GM19468 (cell line): Measurements from ENCODE around the gene CUBN.

Experiments
- ATAC-seq: cut with Tn5 transposase; IDR thresholded peaks from one replicate; pipeline ENCODE4 v1.9.1; 2021; ENCODE audit warnings: mild to moderate bottlenecking, moderate library complexity, moderate number of reproducible peaks; ENCODE audit not compliant: unreplicated experiment; ENCODE audit errors: extremely low read depth

The CUBN gene

GRCh38 chr10:17129741-17130140, at the start of gene CUBN:
Gene CUBN, minus strand, starts transcription at chr10:17129811. Its CDS starts 46 bp downstream, at chr10:17129765.
- no peak for ATAC-seq

DNA sequence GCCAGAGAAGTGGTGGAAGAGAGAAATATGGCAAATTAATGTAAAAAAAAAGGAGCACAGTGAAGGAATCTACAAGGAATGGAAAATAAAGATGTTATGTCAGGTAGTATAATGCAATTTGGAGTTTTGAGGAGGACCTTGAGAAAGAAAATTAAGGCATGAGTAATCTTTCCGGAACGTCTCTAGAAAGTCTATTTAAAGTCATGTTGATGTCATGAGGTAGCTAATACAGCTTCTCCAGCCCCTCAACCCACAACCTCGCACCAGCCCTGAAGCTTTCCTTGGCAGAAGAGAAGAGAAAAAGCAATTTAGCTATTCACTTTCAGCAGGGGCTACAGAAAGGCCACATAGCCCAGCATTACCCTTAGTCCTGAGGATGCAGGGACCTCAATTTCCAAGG, 49.4 kb upstream of the CUBN start:
- no peak for ATAC-seq

DNA sequence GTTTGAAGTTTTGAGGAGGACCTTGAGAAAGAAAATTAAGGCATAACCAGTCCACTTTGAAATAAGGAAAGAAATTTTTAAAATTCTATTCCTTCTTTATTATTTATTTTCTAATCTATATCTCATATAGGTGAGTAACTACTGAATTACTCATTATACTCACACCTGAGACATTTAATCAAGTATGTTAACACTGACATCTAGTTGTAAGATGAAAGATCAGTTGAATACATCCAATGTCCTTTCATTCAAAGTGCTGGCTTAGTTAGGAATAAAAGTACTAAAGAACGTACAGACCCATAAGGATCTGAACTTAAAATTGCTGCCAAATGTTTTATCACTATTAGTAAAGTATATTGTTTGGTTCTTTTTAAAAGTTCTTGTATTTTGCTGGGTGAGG, 48.4 kb upstream of the CUBN start:
- ATAC-seq, result no peak

DNA sequence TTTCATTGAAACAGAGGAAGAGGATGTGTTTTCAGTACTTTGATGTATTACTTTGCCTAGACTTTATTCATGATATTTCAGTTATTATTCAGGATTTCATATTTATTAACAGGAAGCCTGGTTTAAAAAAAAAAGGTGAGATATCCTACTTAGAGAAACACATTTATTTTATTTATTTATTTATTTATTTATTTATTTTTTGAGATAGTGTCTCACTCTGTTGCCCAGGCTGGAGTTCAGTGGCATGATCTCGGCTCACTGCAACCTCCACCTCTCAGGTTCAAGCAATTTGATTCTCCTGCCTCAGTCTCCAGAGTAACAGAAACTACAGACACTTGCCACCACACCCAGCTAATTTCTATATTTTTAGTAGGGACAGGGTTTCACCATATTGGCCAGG, 47.4 kb upstream of the CUBN start:
- ATAC-seq, result no peak

- ATAC-seq, result no peak
Observed at GRCh38 chr10:17176091-17176490, 46.5 kb upstream of the CUBN start.

DNA sequence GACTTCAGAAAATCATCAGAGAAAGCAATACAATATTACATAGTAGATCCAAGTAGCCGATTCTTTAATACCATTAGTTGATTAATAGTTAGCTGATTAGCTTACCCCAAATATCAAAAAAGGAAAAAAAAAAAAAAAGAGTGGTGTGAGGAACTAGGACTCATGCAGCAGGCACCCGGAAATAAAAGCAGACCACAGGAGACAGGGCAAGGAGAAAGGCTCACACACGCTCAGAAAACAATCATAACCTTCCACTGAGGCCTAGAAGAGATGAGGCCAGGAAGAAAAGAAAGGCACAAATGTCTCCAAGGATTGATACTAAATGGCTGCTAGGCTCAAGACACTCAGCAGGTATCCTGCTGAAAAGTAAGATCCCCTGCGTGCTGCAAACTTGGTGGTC, 45.9 kb upstream of the CUBN start:
- ATAC-seq, result no peak

GRCh38 chr10:17174626-17175025, 45.0 kb upstream of the CUBN start:
- ATAC-seq, result no peak

GRCh38 chr10:17171141-17171641, 41.6 kb upstream of the CUBN start:
- ATAC-seq, result no peak

DNA sequence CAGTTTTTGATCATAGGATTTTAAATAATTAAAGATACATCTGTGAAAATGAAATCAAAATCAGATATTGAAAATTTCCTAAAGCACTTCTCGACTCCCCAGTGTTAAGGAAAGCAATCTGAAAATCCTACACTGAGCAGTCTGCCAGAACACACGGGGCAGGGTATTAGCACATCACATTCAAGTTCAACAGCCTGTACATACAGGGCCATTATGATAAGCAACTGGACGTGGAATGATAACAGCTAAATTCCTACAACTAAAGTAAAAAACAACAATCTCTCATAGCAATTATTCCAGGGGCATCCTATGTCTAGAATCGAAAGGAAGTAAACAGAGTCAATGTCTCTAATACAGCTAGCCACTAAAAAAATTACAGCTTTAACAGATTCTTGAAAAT, 40.2 kb upstream of the CUBN start:
- ATAC-seq, result no peak

GRCh38 chr10:17166699-17167098, 37.1 kb upstream of the CUBN start:
- ATAC-seq, result no peak

DNA sequence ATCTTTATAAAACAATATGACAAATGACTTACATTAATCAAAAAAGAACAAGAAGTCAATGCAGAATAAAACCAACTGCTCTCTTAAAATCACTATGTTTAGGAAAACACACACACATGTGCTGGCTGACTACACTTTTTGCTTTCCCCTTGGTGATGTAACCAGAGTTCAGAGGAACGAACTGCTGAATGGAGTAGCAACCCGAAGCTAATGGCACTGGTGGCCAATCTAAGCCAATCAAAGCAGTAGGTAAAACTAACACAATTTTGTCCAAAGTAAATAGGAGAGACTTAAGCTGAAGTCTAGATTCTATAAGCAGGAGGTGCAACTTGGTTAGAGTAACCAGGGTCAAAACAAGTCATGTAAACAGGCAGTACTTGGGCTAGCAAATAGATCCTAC, 33.2 kb upstream of the CUBN start:
- no peak for ATAC-seq

- ATAC-seq, result no peak
Observed at GRCh38 chr10:17161775-17162174, 32.2 kb upstream of the CUBN start.

GRCh38 chr10:17157024-17157423, 27.4 kb upstream of the CUBN start:
- no peak for ATAC-seq

DNA sequence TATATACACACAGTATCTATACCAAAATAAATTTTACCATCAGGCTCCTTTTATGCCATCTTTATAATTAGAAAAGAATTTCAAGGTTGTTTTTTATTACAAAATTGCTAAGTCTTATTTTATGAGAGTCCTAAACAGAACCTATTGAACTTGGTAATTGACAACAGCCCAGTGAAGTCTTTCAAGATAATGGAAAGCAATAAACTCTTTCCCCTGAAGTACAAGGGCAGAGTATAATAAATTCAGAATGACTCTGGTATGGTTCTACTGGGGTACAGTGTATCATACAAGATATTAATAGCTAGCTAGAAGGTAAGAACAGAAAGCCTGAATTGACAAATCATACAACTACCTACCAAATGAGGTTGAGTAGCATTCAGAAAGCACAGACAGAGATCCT, 26.2 kb upstream of the CUBN start:
- no peak for ATAC-seq

GRCh38 chr10:17154116-17154515, 24.5 kb upstream of the CUBN start:
- ATAC-seq, result no peak

DNA sequence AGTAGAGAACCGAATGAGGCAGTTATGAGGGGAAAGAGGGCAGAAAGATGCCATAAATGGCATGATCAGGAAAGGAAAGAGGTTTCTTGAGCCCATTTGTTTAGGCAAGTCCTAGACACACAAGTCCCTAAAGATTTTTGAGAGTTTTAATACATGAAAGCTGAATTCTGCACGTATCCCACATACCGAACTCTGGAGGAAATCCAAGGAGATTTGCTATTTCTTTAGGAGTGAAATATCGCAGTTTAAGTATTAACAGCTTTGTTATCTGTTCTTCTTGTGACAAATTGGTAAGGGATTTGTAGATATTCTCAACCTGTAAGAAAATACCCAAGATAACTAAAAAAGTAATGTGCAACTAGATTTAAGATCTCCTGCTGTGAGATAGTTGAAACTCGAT, 23.7 kb upstream of the CUBN start:
- ATAC-seq, result no peak

- no peak for ATAC-seq
Observed at GRCh38 chr10:17151716-17152115, 22.1 kb upstream of the CUBN start.

DNA sequence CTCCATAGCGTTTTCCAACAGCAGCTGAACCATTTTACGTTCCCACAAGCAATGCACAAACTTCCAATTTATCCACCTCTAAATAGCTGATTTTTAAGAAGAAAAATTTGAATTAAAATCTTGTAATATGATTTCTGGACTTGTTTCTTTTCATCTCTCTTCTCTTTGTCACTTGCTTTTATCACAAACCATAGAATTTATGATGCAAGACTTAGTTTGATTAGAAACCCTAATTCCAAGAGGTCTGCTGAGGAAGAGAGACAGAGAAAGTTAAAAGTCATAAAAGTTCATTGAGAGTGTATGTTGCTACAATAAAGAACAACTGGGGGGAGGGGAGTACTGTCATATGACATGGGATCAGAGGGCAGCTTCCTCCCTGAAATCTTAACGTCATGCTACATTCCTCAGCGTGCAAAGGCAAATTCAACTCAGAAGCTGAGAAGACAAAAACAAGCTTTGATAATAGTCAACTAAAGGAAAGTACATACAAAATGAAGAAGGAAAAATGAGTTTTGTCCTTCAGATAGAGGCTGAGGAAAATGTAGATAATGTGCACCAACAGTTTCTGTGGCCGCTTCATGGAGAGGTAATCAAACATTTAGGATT, 18.4 kb upstream of the CUBN start:
- no peak for ATAC-seq

DNA sequence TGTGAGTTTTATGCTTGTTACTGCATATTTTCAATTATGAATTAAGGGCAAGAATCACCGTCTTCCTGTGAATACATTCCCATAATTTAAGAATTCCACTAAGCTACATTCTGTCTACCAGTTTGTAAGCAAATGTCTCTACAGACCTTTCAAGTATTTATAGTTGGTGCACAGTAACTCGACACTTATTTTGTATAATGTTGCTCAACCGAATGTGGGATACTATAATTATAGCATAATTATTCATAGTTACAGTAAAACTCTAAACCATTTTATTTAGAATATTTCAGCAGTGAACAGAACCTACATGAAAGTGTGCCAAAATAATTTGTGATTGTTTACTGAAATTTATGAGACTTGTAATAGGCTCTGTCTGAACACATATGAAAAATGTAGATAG, 17.3 kb upstream of the CUBN start:
- no peak for ATAC-seq

DNA sequence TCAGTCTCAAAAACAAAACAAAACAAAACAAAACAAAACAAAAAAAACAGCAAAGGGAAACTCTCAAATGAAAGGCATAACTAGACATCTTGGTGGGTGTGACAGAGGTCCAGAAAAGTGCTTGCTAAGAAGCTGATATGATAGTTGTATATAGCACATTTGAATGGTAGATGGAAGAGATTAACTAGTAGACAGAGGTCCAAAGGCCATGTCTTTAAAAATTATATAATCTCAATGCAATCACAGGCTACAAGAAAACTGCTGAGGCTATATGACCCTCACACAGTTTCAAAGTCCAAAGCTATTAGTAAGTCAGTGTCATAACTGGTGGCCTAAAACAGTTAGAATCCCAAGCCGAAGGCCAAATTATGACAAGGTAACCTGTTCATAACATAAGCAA, 15.6 kb upstream of the CUBN start:
- ATAC-seq, result no peak

DNA sequence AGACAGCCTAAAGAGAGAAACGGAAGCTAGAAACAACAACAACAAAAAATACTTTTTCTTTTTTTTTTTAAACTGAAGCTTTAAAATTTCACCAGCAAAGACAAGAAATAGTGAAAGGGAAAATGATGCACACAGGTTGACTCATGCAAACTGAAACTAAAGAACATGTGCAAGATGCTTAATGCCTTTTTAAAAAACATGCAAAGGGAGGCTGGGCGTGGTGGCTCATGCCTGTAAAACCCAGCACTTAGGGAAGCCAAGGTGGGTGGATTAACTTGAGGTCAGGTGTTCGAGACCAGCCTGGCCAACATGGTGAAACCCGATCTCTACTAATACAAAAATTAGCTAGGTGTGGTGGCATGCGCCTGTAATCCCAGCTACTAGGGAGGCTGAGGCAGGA, 15.1 kb upstream of the CUBN start:
- ATAC-seq, result no peak

- no peak for ATAC-seq
Observed at GRCh38 chr10:17144032-17144431, 14.4 kb upstream of the CUBN start.
